Neural progenitor cell (in vitro differentiated cells): ENCODE data around the gene TSPAN18.

Experiments used
- EZH2 ChIP-seq: fragments of 200-600 bp; sonication (generic); IDR thresholded peaks from 2 replicates; pipeline ENCODE4 v1.6.1; 2017; ENCODE audit warnings: antibody characterized with exemption, mild to moderate bottlenecking, moderate library complexity
- EZH2phosphoT487 ChIP-seq: fragments of 200-600 bp; sonication (generic); IDR thresholded peaks from 2 replicates; pipeline ENCODE4 v1.6.1; 2017; ENCODE audit warnings: antibody characterized with exemption
- TF ChIP-seq, protein P1 (sequence below): fragments of 200-600 bp; sonication (generic); IDR thresholded peaks from 2 replicates; pipeline ENCODE4 v1.5.1; 2017; ENCODE audit warnings: antibody characterized with exemption, mild to moderate bottlenecking

- TF ChIP-seq EZH2 (no peak), EZH2phosphoT487 (no peak)
- TF ChIP-seq, protein P1, sequence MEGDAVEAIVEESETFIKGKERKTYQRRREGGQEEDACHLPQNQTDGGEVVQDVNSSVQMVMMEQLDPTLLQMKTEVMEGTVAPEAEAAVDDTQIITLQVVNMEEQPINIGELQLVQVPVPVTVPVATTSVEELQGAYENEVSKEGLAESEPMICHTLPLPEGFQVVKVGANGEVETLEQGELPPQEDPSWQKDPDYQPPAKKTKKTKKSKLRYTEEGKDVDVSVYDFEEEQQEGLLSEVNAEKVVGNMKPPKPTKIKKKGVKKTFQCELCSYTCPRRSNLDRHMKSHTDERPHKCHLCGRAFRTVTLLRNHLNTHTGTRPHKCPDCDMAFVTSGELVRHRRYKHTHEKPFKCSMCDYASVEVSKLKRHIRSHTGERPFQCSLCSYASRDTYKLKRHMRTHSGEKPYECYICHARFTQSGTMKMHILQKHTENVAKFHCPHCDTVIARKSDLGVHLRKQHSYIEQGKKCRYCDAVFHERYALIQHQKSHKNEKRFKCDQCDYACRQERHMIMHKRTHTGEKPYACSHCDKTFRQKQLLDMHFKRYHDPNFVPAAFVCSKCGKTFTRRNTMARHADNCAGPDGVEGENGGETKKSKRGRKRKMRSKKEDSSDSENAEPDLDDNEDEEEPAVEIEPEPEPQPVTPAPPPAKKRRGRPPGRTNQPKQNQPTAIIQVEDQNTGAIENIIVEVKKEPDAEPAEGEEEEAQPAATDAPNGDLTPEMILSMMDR: no peak
Observed at GRCh38 chr11:44732564-44732963, 5.8 kb downstream of the TSPAN18 start.
